ENCODE data around the gene ANKRD28. TPM values are rescaled to one million over a fixed set of nuclear protein-coding genes. Genes with fewer than 3 reads are reported as not detected.
A peak's percentile ranks its signal among the peaks of the same experiment; 100 is the strongest.
"Not testable (repeated sequence)": the region's sequence is repeated elsewhere in the genome, so short reads cannot be mapped to it uniquely, and the experiment has no call there.

ANKRD28 gene
- total RNA-seq, 1 experiment from 2014 or later, result 273 TPM

- peak; percentile 57 for DNase-seq (ENCODE audit: low read depth, low spot score)
- in situ Hi-C loops (cut with HindIII; ENCODE audit: low pct_unique_long_range_greater_than_20kb, low sequenced_read_pairs), result no loop called here
Measured at GRCh38 chr3:15753056-15753710, 44.6 kb downstream of the ANKRD28 start.

GRCh38 chr3:15750879-15751278 is 46.9 kb downstream of the ANKRD28 start:
- in situ Hi-C loops (cut with HindIII; ENCODE audit: low pct_unique_long_range_greater_than_20kb, low sequenced_read_pairs), result no loop called here
- no peak for DNase-seq (ENCODE audit: low read depth, low spot score)

GRCh38 chr3:15750143-15750542 is 47.6 kb downstream of the ANKRD28 start:
- DNase-seq (ENCODE audit: low read depth, low spot score), result no peak
- in situ Hi-C loops (cut with HindIII; ENCODE audit: low pct_unique_long_range_greater_than_20kb, low sequenced_read_pairs), result no loop called here

GRCh38 chr3:15745896-15746295 is 51.9 kb downstream of the ANKRD28 start:
- DNase-seq (ENCODE audit: low read depth, low spot score); in situ Hi-C loops (cut with HindIII; ENCODE audit: low pct_unique_long_range_greater_than_20kb, low sequenced_read_pairs): not testable (repeated sequence)

GRCh38 chr3:15744176-15744575 is 53.6 kb downstream of the ANKRD28 start:
- DNase-seq (ENCODE audit: low read depth, low spot score), result no peak
- in situ Hi-C loops (cut with HindIII; ENCODE audit: low pct_unique_long_range_greater_than_20kb, low sequenced_read_pairs), result no loop called here

GRCh38 chr3:15743587-15744009 is 54.2 kb downstream of the ANKRD28 start:
- no peak for DNase-seq (ENCODE audit: low read depth, low spot score)
- in situ Hi-C loops (cut with HindIII; ENCODE audit: low pct_unique_long_range_greater_than_20kb, low sequenced_read_pairs), result no loop called here

- in situ Hi-C loops (cut with HindIII; ENCODE audit: low pct_unique_long_range_greater_than_20kb, low sequenced_read_pairs), result not testable (repeated sequence)
Measured at GRCh38 chr3:15742236-15742635, 55.5 kb downstream of the ANKRD28 start.

GRCh38 chr3:15738616-15739005 is 59.2 kb downstream of the ANKRD28 start:
- DNase-seq (ENCODE audit: low read depth, low spot score); in situ Hi-C loops (cut with HindIII; ENCODE audit: low pct_unique_long_range_greater_than_20kb, low sequenced_read_pairs): not testable (repeated sequence)

More at GRCh38 chr3:15742236-15742635, 55.5 kb downstream of the ANKRD28 start:
- not testable (repeated sequence) for DNase-seq (ENCODE audit: low read depth, low spot score)

- in situ Hi-C loops (cut with HindIII; ENCODE audit: low pct_unique_long_range_greater_than_20kb, low sequenced_read_pairs), result no loop called here
- no peak for DNase-seq (ENCODE audit: low read depth, low spot score)
Measured at GRCh38 chr3:15731024-15731423, 66.8 kb downstream of the ANKRD28 start.

GRCh38 chr3:15728766-15729165 is 69.0 kb downstream of the ANKRD28 start:
- no peak for DNase-seq (ENCODE audit: low read depth, low spot score)
- in situ Hi-C loops (cut with HindIII; ENCODE audit: low pct_unique_long_range_greater_than_20kb, low sequenced_read_pairs), result no loop called here

- in situ Hi-C loops (cut with HindIII; ENCODE audit: low pct_unique_long_range_greater_than_20kb, low sequenced_read_pairs), result no loop called here
- peak; percentile 88 for DNase-seq (ENCODE audit: low read depth, low spot score)
Measured at GRCh38 chr3:15726881-15727280, 70.9 kb downstream of the ANKRD28 start.

GRCh38 chr3:15726043-15726442 is 71.7 kb downstream of the ANKRD28 start:
- DNase-seq (ENCODE audit: low read depth, low spot score), result no peak
- in situ Hi-C loops (cut with HindIII; ENCODE audit: low pct_unique_long_range_greater_than_20kb, low sequenced_read_pairs), result no loop called here

GRCh38 chr3:15724446-15724845 is 73.3 kb downstream of the ANKRD28 start:
- no peak for DNase-seq (ENCODE audit: low read depth, low spot score)
- in situ Hi-C loops (cut with HindIII; ENCODE audit: low pct_unique_long_range_greater_than_20kb, low sequenced_read_pairs), result no loop called here

- no peak for DNase-seq (ENCODE audit: low read depth, low spot score)
- in situ Hi-C loops (cut with HindIII; ENCODE audit: low pct_unique_long_range_greater_than_20kb, low sequenced_read_pairs), result no loop called here
Measured at GRCh38 chr3:15723624-15723884, 74.2 kb downstream of the ANKRD28 start.

GRCh38 chr3:15722877-15723623 is 74.7 kb downstream of the ANKRD28 start:
- no peak for DNase-seq (ENCODE audit: low read depth, low spot score)

GRCh38 chr3:15716178-15716577 is 81.6 kb downstream of the ANKRD28 start:
- in situ Hi-C loops (cut with HindIII; ENCODE audit: low pct_unique_long_range_greater_than_20kb, low sequenced_read_pairs), result no loop called here
- DNase-seq (ENCODE audit: low read depth, low spot score), result no peak

More at GRCh38 chr3:15722877-15723623, 74.7 kb downstream of the ANKRD28 start:
- in situ Hi-C loops (cut with HindIII; ENCODE audit: low pct_unique_long_range_greater_than_20kb, low sequenced_read_pairs), result no loop called here

- no peak for DNase-seq (ENCODE audit: low read depth, low spot score)
- in situ Hi-C loops (cut with HindIII; ENCODE audit: low pct_unique_long_range_greater_than_20kb, low sequenced_read_pairs), result no loop called here
Measured at GRCh38 chr3:15714448-15714847, 83.3 kb downstream of the ANKRD28 start.

GRCh38 chr3:15713364-15713763 is 84.4 kb downstream of the ANKRD28 start:
- no peak for DNase-seq (ENCODE audit: low read depth, low spot score)
- in situ Hi-C loops (cut with HindIII; ENCODE audit: low pct_unique_long_range_greater_than_20kb, low sequenced_read_pairs), result no loop called here

GRCh38 chr3:15711281-15711680 is 86.5 kb downstream of the ANKRD28 start:
- DNase-seq (ENCODE audit: low read depth, low spot score), result peak; percentile 98
- in situ Hi-C loops (cut with HindIII; ENCODE audit: low pct_unique_long_range_greater_than_20kb, low sequenced_read_pairs), result no loop called here

Data from SK-MEL-5 (cell line).